ENCODE data around the gene SH3PXD2A.

DNA sequence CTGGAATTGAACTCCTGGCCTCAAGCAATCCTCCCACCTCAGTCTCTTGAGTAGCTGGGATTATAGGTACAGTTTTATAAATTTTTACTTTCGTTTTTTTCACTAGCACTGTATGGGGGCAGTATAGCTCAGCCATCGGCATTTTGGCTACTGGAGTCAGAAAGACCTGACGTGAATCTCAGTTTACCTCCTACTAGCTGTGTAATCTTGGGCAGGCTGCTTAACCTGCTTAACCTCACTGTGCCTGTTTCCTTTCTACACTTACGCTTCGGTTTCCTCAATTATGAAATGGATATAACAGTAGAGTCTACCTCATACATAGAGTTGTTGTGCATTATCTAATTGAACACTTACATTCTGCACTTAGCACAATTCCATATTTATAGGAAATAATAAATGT, 45.9 kb upstream of the SH3PXD2A start:
- TF ChIP-seq CTCF (IDR thresholded peaks at IDR 0.05): no peak
- TF ChIP-seq POLR2A (IDR thresholded peaks at IDR 0.05): no peak
